HuH-7 (cell line): Measurements from ENCODE around the gene YBEY.
"Not testable (repeated sequence)": the region's sequence is repeated elsewhere in the genome, so short reads cannot be mapped to it uniquely, and the experiment has no call there.

Experiments
- DNase-seq: peaks from one replicate; pipeline ENCODE4 v3.0.0; 2011; ENCODE audit warnings: low spot score

Gene YBEY, protein sequence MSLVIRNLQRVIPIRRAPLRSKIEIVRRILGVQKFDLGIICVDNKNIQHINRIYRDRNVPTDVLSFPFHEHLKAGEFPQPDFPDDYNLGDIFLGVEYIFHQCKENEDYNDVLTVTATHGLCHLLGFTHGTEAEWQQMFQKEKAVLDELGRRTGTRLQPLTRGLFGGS

DNA sequence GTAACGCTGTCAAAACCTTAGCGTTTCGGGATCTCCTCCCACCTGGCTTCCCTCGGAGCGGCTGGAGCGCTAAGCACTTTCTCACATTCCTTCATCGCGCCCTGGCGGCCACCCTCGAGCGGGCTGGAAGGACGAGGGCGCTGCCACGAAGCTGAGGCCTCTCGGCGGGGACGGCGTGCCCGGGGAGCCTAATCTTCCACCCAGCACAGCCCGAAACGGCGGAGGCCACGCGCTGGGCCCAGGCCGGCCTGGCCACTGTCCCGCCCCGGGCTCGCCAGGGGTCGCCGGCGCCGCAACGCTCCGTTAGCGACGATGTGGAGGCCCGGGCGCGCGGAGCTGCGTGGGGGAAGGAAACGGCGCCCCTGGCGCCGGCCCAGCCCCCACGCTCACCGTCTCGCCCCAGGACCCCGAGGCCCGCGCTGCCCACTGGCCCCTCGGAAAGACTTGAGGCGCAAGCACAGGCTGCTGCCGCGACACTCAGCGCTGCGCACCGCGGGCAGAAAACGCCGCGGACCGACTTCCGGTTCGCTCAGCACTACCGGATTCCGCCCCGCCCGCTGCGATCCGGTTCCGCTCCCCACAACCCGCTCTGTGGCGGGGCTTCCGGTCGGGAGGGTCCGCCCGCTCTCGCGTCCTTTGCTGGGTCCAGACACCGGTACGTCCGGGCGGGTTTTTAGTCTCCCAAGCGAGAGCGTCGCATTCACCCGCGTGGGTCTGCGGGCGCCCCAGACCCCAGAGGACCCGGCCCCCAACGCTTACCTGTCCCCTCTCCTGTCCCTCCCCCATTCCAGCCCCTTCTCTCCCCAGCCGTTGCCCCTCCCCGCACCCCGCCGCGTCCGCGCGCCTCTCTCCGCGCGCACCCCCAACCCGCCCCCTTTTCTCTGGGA is at the start of gene YBEY:
Gene YBEY, plus strand, starts transcription at position 582 of the 887 bp plus-strand sequence. CDS start 572 bp downstream, outside the sequence.
- peak; percentile 91 for DNase-seq

DNA sequence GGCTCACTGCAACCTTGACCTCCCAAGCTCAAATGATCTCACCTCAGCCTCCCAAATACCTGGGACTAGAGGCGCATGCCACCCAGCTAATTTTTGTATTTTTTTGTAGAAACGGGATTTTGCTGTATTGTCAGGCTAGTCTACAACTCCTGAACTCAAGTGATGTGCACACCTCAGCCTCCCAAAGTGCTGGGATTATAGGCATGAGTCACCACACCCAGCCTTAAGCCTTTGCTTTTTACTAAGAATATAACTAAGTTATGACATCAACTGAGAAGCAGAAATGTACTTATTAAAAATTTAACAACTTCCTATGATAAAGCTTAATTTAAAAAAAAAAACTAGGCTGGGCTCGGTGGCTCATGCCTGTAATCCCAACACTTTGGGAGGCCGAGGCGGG is 48.7 kb upstream of the YBEY start:
- no peak for DNase-seq

- DNase-seq = no peak
Observed at GRCh38 chr21:46239817-46240325, 46.3 kb upstream of the YBEY start.

DNA sequence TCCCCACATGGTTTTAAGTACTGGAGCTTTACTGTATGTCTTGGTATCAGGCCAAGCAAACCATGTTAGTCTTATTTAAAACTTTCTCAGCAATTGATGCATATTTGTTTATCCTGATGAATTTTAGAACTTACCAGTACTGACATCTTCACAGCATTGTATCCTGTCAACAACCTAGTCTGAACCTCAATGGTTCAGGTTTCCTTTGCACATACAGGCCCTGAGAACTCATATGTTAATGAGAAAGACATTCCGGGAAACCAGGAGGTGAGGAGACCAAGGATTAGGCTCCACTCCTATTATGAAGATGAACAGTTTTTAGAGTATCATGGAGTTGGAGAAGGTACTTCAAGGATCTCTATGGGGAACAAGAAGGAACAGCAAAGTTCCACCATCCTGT is 44.6 kb upstream of the YBEY start:
- DNase-seq = not testable (repeated sequence)

DNA sequence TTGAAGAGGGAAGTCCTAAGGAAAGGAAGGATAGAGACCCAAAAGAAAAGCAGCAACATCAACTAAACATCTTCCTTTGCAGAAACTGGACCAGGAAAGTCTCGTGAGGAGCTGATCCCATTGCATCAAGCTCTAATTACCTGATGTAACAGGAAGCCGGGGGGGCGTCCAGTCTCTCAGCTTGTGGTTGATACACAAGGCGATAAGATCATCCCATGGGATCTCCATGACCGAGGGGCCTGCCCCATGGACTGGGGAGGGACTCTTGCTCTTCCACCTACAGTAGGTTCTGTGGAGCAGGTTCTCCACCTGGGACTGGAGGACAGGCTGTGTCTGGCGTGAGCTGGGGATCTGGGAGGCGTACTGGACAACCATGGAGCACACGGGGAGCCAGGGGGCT is 42.8 kb upstream of the YBEY start:
- DNase-seq = no peak

DNA sequence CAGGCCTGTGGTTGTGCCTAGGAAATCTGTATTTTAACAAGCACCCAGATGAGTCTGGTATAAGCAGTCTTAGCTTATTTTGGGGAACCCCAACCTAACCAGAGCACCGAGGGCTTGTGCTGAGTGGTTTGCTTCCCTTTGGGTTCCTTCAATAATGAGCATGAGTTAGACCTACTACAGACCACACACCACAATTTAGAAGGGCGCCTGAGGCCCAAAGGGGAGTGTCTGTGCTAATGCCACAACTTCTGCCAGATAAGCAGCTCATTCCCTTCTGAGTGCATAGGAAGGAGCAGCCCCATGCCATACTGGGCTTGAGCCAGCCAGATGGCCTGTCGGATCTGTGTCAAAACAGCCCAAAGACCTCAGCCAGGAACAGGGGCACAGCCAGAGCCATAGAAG is 42.2 kb upstream of the YBEY start:
- DNase-seq = no peak

DNA sequence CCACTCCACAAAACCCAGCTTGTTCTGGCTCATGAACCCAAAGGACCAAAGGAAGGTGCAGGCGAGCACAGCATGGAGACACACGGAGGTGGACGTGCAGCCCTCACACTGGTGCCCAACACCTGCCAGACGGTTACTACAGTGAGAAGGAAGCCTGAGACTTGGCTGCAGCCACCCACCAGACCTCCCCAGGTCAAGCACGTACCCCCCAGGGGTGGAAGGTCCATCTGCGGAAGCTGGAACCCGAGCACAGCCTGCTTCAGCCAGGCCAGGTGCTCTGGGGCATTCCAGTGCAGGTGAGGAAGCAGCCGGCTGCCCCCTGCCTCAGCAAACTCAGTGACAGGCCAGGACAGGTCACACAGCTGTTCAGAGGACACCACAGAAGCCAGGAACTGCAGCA is 41.5 kb upstream of the YBEY start:
- no peak for DNase-seq

DNA sequence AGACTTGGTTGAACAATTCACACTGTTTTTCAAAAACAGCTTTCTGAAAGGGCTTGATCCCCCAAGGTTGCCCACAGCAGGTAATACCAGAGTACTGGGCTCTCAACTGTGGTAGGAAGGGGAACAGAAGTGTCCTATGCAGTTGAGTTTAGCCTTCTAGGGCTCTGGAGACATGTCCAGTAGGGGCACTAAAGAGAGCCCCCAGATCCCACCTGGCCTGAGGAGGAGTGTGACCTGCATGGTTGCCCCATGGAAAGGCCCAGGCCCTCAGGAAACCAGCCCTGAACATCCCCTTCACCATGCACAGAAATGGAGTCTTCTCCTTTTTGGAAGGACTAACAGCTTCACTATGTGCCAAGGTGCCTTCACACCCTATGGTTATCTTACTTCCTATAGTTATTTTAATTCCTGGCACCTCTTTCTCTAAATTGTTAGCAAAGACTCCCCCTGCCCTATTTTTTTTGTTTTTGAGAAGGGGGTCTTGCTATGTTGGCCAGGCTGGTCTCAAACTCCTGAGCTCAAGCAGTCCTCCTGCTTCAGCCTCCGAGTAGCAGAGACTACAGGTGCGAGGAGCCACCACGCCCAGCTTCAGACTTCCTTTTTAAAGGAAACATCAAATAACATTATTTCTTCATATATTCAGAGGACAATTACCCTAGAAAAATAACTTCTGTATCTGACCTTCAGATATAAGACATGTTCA is 40.8 kb upstream of the YBEY start:
- DNase-seq = no peak

DNA sequence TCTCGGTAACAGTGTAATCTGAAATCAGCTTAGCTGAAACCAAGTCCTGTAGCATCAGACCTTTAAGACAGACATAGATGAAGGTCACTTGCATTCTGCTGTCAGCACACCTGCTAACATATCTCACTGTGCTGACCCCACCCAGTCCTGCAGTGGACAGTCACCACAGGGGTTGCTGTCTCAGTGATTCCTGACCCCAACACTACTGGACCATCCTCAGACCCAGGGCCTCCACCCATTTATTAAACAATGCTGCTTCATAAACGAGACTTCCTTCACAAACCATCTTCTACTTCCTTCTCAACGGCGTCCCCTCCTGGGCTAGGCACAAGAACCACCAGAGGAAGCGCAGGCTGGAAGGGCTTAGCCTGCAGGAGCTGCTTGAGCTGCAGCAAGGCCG is 39.8 kb upstream of the YBEY start:
- no peak for DNase-seq

DNA sequence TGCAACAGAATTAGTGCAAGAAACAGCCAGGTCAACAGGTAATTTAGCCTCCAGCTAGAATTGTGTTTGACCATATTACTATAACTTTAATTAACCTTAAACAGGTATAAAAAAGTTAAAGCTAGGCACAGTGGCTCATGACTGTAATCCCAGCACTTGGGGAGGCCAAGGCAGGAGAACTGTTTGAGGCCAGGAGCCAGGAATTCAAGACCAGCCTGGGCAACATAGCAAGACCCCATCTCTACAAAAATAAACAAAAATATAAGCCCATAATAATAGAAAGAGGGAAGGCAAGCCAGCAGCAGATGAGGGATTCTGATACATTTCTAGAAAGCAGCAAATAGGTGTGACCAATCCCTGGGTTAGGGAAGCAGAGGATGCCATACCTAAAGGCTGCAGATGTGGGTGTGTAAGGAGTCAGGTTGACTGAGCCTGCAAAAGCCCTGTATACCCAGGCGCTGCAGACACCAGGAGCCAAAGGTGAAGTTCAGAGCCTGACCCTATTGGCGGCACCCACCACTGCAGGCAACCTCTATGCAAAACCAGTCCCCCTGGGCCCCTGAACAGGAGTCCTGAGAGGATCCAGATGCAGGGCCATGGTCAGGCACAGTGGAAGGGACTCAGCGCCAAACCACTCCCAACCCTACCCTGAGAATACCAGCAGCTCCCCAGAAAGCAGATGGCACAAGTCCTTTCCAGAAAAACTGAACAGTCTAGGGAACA is 38.3 kb upstream of the YBEY start:
- no peak for DNase-seq

DNA sequence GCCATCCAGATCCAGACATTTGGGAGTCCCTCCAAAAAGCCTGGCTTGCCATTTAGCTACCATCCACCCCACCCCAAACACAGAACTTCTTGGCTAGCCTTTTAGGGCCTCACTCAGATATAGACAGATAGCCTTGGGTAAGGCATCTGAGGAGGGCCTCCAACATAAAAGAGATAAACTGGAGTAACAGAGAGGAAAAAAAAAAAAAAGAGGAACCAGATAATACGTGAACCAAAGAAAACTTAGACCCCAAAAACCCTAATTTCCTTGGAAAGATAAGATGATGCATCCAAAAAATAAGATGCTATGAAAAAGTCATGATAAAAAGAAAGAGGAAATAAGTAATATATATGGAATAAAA is 37.7 kb upstream of the YBEY start:
- DNase-seq = no peak

- DNase-seq = no peak
Observed at GRCh38 chr21:46248827-46249226, 37.3 kb upstream of the YBEY start.

DNA sequence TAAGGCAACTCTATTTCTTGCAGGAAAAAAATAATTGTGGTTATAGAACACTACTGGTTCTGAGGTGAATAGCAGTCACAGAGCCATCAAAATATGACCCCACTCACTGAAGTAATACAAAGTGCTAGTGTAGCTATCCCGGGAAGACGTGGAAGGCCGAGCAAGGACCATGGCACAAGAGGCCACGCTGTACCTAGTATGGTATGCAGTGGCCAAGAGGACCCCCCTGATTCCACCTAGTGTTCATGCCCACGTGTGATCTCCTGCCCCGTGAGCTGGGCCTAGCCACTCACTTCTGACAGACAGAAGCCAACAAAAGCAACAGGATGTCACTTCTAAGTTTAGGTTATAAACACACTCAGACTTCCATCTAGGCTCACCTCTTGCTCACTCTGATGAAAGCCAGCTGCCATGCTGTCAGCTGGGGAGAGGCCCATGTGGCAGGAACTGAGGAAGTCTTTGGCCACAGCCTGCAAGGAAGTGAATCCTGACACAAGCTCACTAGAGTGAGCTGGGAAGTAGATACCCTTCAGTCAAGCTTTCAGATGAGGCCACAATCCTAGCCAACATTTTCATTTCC is 35.9 kb upstream of the YBEY start:
- no peak for DNase-seq

- no peak for DNase-seq
Observed at GRCh38 chr21:46252840-46253239, 33.3 kb upstream of the YBEY start.

DNA sequence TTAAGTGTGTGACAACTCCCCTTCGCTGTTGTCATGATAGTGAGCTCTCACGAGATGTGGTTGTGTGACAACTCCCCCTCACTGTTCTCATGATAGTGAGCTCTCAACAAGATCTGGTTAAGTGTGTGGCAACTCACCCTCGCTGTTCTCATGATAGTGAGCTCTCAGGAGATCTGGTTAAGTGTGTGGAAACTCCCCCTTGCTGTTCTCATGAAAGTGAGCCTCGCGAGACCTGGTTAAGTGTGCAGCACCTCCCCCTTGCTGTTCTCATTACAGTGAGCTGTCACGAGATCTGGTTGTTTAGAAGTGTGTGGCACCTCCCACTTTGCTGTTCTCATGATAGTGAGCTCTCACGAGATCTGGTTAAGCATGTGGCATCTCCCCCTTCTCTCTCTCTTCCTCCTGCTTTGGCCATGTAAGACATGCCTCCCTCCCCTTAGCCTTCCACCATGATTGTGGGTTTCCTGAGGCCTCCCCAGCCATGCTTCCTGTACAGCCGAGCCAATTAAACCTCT is 32.5 kb upstream of the YBEY start:
- DNase-seq = no peak

GRCh38 chr21:46254208-46254975 is 31.8 kb upstream of the YBEY start:
- DNase-seq = no peak

GRCh38 chr21:46255166-46255565 is 31.0 kb upstream of the YBEY start:
- no peak for DNase-seq

DNA sequence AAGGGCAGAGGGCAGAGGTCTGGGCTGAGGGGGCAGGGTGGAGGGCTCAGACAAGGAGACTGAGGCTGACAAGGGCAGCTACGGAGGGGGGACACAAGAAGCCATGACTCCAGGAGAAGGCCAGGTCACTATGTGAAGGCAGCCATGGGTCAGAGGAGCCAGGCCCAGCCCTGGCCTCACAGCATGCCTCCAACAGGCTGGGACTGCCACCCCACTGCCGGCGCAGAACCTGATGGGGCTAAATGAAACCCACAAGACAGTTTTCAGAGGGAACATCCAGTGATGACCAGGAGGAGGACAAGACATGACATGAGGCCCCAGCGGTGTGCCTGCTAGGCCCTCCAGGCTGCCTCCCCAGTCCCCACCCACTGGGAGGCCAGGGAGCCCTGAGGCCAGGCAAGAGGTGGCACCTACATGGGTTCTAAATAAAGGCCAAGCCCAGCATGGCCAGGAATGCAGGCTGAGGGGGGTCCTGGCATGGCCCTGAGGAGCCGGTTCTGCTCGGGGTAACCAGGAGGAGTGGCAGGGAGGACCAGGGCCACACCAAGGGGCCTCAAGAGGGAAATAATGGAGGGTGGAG is 30.3 kb upstream of the YBEY start:
- DNase-seq = no peak

DNA sequence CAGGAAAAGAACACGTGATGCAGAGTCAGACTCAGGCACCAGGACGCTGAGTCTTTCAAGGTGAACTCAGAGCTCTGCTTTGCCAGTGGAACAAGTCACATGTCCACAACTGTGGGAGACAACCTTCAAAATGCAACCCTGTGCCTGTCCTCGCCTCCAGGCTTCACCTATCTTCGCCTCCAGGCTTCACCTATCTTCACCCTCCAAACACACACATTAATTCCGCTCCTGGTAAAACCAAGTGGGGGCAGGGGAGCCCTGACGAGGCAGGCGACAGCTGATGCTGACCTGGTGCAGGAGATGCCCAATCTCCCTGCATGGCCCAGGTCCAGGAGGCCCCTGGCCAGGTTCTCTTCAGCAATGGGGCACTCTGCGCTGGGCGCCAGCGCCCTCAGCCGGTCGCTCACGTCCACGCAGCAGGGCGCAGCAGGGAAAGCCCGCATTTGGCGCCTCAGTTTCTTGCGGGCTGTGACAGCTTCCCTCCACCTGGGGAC is 29.6 kb upstream of the YBEY start:
- no peak for DNase-seq

DNA sequence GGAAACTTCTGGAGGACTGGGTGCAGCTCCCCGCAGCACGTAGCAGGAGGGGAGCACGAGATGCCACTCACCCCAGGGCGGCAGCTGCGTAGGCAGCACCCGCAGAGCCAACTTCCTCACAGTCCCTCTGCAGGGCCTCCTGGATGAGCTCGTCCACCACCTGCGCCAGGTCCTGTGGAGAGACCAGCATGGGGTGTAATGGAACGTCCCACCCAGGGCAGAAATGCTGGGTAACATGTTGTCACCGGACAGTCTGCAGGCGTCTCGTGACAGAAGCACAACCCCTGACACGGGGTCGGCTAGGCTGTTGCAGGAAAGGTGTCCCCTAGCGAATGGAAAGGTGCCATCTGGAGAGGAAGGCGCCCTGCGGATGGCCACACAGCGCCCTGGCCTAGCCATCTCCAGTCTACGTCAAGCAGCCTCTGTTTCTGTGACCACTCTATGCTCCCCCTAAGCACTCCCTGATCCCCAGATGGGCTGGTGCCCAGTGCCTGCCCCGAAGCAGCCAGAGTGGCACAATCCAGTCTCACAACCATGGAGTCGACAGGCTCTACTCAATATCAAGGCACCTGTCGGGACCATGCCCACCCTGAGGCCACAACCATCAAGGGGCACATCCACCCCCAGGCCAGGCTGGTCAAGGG is 22.0 kb upstream of the YBEY start:
- no peak for DNase-seq
